ELF-1 (cell line): Measurements from ENCODE around the gene LCN1.
"Not testable (repeated sequence)": the region's sequence is repeated elsewhere in the genome, so short reads cannot be mapped to it uniquely, and the experiment has no call there.

Experiments
- DNase-seq: peaks from one replicate; pipeline ENCODE4 v3.0.0-alpha.2; 2016; ENCODE audit warnings: low read depth, low spot score

LCN1 gene

DNA sequence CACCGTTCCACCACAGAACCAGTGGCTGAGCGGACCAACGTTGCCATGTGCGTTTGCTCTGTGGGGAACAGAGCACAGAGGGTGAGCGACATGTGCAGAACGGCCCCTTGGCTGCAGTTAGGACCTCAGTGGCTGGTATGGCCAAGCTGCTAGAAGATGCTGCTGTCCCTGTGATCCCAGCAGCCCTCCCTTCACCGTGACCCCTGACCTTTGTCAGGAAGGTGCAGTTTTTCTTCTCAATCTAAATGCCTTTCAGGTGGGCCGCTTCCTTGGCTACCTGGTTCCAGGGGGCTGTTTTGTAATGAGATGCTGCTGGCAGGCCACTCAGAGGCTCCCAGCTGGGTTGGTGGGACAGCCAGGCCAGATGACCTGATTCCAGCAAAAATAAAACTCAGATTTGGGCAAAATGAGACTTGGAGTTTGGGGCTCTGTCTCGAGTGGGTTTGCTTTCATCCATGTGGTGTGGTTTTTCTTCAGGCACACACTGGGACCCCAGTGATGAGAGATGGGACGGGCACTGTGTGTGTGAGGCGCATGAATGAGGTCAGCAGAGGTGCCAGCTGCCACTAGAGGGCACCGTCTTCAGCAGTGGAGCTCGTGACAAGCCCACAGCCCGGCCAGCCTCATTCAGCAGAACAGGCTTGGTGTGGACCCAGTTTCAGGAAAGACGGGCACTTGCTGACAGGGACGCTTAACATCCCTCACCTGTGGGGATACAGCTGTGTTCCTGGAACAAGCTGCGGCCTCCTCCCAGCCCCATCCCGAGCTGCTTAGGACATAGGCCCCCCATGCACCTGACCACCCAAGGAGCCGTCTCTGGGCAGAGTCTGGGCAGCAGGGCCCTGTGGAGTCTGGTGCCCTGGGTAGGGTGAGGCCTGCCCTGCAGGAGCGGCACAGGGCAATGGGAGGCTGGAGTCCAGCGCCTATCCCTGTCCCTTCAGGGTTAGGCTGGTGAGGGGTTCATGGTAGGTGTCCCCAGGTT is 16.7 kb upstream of the LCN1 start:
- DNase-seq, result peak; percentile 73

DNA sequence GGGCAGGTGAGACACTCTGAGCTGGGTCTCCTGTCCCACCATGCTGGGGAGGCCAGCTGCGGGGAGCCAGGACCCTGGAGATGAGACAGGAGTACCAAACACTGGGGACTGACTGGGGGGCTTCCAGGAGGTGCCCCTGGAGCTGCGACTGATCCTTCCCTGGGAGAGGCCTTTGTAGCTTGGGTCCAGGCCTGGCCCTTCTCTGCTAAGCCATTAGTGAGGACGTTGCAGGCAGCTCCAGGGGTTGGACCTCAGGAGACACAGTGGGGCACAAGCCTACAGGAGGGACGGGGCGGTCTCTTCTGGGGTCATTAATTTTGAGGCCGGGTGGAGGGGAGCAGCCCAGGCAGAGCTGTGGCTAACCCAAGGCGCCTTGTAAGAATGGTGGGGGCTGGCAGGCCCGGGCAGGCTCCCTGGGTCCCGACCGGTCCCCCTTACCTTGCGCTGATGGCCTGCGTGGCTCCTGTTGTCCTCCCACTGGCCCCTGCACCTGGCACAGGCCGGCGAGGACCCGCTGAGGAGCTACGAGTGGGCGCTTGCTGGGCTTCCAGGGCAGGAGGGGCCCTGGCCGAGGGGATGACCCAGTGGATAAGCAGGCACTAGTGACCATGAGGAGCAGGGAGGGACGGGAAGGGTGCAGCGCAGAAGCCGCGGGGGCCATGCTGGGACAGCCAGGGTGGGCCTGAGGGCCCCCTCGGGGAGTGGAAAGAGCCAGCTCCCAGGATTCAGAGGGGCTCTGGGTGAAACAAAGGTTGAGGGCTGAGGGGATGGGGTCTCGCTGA is 15.6 kb upstream of the LCN1 start:
- no peak for DNase-seq

DNA sequence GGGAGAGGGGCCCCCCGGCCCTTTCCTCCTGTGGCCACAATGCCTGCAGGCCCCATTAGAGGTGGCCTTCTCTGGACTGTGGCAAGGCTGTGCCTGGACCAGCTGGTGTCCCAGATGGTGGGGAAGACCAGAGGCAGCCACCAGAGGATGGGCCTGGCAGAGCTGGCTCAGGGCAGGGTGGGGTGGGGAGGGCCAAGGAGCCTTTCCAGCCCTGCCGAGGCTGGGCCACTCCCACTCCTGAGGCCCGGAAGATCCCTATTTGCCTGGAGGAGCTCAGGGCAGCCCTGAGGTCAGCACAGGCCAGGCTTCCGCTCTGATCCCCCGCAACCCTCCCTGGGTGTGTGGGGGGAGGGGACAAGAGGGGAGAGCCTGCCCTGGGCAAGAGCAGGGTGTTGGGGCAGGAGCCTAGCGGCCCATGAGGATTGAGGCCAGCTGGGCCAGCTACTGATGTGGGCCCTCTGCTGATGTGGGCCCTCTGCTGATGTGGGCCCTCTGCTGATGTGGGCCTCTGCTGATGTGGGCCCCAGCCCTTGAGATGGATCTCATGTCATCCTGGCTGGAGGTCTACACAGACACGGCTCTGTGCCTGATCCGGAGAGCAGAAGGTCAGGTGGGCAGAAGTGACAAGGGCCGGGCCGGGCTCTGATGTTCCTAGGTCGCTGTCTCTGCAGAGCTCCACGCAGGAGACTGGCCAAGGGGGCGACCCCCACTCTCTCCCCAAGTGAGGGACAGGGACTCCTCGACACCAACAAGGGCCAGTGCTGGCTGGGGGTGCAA is 14.7 kb upstream of the LCN1 start:
- DNase-seq, result peak; percentile 72

DNA sequence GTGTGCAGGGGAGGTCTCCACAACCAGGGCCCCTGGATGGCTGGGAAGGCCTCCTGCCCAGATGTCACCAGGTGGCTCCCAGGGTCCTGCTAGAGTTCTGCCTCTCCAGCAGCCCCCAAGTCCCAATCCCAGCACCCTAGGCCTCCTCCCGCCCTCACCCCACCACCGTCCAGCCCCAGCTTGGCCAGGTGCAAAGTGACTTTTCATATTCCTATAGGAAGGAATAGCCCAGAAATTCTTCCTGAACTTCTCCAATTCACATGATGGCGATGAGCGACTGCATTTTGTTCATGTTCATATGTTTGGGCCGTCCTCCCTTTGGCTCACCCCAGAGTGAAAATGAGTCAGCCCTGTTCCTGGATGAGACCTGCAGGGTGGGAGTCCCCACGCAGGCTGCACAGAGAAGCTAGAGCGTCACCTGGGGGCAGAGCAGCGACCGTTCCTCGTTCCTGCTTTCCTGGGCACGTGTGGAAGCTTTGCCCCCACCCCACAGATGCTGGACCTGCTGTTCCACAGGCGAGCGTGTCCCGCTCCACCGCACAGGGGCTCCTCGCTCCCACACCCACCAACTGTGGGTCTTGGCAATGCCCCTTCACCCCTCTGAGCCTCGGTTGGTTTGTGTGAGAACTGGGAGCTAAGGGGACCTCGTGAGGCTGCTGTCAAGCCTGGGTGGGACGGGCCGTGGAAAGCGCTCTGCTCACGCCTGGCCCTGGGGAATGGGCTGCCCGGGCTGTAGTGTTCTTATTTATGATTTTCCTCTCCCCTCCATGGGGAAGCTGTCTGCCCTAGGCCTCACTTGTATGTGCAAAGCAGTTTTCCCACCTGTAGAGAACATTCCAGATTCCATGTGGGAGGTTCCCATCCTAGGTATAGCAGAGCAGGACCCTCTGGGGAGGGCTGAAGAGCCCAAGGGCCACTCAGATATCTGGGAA is 13.9 kb upstream of the LCN1 start:
- DNase-seq, result no peak

DNA sequence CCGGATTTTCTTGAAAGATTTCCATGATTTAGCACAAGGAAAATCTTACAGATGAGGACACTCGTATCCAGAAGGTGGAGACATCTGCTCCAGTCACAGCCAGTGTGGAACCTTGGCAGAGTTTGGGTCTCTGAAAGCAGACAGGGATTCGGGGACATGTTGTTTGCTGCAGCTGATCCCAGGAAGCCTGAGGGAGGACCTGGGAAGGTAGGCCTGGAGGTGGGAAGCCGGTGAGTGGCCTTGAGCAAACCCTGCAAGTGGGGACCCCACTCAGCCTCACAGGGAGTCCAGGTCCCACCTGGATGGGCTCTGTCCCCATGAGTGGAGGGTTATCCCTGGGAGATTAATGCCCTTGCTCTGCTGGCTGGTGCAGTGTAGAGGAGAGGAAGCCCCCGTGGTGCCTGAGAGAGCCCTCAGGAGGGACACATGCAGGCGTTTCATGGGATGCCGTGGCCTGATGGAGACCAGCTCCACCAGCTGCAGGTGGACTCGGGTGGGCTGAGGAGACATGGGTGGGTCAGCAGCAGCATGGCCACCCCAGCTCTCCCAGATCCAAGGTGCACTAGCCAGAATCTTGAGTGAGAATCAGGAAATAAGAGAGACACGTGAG is 12.9 kb upstream of the LCN1 start:
- DNase-seq, result no peak

DNA sequence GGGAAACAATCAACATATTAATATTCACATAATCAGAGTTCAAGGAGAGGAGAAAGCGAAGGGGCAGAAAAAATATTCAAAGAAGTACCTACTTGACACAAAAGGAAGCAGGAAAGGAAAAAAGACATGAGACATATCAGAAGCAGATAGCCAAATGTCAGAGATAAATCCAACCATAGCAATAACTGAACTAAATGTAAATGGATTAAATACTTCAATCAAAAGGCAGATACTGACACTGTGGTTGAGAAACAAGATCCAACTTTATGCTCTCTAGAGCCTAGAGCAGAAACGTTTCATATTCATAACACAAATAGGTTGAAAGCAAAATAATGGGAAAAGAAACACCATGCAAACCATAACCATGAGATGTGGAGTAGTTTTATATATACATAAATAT is 11.8 kb upstream of the LCN1 start:
- DNase-seq, result no peak

DNA sequence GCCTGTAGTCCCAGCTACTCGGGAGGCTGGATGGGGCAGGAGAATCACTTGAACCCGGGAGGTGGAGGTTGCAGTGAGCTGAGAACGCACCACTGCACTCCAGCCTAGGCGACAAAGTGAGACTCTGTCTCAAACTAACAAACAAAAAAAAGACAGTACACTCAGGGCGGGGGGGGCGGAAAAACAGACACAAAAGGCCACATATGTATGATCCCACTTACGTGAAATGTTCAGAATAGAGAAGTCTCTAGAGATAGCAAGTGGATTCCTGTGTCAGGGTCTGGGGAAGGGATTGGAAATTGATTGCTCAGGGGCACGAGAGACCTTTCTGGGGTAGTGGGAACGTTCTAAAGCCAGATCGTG is 9.0 kb upstream of the LCN1 start:
- no peak for DNase-seq

DNA sequence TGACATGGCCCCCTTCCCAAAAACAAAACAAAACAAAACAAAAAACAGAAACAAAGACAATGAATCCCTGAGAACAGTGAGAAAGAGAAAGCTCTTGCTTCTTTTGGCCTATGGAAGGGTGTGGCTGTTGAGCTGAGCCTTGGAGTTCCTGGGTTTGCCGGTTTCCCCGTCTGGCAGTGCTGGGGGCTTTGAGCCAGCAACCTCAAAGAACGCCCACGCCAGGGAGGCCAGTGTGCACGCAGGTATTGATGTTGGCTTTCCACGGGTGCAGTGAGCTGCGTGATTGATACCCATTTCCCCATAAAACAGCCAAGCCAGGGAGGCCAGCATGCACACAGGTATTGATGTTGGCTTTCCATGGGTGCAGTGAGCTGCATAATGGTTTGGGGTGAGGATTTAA is 8.3 kb upstream of the LCN1 start:
- no peak for DNase-seq

DNA sequence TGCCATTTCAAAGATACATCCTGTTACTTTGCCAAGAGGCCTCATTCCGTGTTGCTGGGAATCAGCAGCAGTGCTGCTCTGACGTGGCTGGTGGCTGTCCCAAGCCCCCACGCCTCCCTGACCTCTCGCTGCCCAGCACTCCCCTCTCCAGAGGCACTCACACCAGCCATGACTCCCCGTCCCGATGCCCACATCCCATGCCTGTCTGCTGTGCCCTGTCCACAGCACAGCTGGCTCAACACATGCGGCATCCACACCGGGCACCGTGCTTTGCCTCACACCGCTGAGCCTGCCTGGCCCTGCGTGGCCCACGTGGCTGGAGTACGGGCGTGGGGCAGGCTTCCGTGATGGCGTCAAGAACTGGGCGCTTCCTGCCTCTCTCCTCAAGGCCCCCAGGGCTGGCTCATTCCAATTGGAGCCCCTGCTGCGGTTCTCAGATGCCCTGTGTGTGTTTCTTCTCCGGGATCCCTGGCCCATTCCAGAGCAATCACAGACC is 7.8 kb upstream of the LCN1 start:
- DNase-seq, result no peak

DNA sequence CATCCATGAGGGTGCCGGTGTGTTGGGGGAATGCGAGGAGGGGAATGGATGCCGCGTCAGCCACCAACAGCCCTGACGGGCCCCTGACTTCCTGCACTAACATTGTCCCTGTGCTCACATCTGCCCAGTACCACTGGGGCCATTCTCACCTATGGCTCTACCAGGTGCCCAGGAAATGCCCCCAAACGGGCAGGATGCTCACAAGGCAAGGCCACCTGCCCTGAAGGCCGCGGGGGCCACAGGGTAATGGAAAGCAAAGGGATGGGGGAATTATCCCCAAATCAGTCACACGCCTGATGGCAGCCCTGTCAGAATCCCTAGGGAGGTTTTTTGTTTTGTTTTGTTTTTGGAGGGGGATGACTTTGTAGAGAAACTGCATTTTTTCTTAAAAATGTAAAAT is 7.3 kb upstream of the LCN1 start:
- DNase-seq, result not testable (repeated sequence)

DNA sequence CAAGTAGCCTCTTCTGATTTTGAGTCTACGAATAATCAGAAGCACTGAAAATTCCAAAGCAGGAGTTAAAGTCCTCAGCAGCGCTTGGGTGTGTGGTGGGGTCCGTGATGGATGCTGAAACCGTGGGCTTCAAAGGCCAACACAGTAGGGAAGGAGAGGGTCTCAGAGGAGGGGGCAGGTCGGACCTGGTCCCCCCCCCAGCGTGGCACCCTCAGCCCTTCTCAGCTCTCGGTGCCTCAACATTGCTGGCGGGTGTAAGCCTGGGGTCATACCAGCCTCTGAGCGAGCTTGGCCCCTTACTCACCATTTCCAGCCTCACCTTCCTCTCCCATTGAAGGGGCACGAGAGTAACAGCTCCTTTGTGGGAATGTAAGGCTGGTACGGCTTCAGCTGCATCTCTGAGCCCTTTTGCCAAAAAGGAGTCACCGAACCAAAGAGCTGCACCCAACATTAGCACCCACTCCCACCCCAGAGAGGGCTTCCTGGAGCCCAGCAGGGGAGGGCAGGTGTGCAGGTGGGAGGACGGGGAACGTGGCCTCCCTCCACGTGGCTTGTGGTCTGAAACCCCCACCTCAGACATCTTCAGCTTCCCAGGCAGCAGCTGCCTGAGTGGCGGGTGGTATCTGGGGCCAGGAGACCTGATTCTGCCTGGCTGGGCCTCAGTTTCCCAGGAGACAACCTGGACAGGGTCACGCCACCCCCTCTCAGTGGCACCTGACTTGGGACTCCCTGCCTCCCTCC is 6.7 kb upstream of the LCN1 start:
- DNase-seq, result no peak

DNA sequence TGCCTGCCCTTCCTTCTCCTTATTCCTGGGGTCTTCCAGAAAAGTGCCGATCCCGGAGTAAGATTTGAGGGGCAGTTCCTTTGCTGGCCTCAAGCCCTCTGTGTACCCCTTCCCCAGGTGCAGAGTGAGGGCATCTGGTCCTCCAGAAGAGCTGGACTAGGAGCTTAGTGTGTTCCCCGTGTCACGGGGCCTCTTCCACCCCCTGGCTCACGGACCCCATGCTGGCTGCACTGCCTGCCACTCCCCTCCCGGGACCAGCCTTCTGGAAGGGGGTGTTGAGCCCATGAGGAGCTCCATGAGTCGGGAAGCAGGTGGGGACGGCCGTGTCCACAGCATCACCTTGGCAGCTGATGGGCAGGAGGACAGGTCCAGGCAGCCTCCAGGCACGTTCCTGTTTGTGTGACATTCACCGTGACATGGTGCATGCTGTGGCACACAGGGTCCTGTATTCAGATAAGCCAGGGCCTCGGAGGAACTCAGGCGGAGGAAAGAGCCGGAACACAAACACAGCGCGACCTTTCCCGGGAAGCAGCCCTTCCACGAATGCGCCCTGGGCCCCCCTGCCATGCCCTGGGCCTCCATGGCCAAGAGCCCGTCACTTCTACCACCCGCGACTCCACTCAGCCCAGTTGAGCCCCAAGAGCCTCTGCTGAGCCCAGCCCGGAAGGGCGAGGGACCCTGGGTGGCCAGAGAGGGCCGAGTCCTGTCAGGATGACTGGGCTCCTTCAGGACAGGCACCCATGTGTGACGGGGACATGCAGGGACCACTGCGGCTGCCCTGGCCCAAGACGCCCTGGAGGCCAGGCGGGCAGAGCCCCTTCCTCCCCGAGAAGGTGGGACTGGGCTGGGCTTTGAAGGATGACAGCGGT is 5.9 kb upstream of the LCN1 start:
- DNase-seq, result no peak

DNA sequence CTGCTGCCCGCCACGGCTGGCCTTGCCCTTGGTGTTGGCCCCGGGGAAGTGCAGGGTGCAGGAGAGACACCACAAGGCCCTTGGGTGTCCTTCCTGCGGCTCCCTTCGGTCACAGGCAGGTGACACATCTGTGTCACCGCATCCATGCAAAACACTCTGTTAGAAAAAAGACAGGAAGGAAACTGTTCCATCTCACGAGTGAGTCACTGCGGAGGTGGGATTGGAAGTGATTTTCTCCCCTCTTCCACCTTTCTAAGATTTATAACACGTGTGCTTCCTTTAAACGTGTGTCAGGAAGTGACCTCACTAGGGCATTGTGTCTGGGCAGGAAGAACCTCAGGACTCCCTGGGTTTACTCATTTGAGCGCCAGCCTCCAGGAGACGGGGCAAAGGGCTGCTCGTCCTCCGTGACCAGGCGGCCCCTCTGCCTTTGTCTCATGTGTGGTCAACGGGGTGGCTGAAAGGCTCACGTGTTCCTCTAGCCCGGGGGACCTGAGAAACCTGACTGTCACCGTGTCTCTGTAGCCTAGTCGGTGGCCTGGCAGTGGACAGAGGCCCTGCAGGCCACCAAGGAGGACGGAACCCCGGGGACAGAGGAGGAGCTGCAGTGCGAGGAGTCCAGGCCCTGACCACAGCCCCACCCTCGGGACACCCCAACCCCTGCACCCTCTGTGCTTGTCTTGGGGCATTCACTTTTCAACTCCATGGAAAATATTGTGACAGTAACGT is 4.9 kb upstream of the LCN1 start:
- no peak for DNase-seq

DNA sequence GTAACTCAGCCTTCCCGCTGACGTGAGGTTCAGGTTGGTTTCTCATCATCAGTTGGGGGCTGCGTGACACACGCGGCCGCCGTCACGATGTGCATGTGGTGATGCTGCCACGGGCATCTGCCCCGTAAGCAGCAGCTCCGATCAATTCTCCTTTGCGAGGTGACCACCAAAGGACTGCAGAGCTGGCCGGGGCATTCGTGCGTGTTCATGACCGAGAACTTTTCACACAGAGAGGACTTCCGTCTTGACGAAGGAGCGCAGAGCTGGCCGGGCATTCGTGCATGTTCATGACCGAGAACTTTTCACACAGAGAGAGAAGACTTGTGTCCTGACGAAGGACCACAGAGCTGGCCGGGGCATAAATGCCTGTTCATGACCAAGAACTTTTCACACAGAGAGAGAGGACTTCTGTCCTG is 3.8 kb upstream of the LCN1 start:
- DNase-seq, result no peak

DNA sequence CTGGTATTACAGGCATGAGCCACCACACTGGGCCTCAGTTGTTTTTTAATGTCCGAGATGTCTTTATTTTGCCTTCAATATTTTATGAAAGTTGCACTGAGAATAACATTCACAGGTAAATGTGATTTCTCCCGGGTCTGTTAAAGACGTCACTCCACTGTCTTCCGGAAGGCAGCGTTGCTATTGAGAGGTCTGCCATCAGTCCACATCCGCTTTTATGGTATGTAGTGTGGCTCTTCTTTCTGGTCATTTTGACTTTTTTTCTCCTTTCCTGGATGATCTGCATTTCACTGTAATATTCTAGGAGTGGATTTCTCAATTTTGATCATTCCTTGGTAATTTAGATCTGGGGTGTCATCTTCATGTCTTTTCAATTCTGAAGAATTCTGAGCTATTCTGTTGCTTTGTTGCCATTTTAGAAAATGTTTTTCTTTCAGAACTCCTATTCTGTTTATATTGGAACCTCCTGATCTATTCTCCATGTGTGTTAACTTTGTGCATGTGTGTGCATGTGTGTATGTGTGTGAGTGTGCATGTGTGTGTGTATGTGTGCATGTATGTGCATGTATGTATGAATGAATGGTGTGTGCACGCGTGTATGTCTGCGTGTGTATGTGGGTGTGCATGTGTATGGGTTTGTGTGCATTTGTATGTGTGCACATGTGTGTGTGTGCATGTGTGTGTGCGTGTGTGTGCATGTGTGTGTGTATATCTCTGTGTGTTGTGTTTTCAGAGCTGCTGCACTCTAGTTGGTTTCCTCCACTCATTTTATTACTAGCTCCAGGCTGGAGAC is 1.9 kb upstream of the LCN1 start:
- DNase-seq, result no peak

DNA sequence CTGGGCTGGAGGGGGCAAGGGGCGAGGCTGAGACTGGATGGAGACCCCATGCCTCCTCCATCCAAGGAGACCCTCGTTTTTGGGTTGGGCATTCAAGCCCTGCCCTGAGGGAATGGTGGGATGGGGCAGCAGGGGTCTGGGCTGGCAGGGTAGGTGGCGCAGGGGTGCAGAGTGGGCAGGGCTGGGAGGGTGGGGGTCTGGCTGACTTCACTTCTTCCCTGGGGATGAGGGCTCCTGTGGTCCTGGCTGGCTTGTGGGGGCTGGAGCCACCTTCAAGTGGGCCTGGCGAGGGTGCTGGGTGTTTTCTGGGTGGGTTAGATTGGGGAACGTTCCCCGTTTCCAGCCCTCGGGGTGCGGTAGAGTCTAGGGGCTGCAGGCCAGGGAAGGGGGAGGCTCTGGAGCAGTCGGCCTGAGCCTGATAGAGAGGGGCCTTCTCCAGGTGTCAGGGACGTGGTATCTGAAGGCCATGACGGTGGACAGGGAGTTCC is 412 bp downstream of the LCN1 start:
- no peak for DNase-seq
